ENCODE measurements around the gene AKAP8L. TPM values are rescaled to one million over a fixed set of nuclear protein-coding genes. Genes with fewer than 3 reads are reported as not detected.

Gene AKAP8L
- total and polyA plus RNA-seq, 10 of the 15 experiments (the other 5 are each of a cell fraction or from before 2014, with no cell fraction given) = 0.66 to 64.3 (median 40.0) TPM

GRCh38 chr19:15463861-15464371 lies 45.1 kb upstream of the AKAP8L start (continued):
- no peak for TF ChIP-seq MAX (IDR thresholded peaks at IDR 0.05; ENCODE audit: low read depth, low read length)
- TF ChIP-seq CREM (IDR thresholded peaks at IDR 0.05; ENCODE audit: low read depth) = peak; percentile 56
- TF ChIP-seq SMAD1 (IDR thresholded peaks at IDR 0.05; ENCODE audit: low read depth, partially characterized antibody) = no peak
- TF ChIP-seq, protein P1, sequence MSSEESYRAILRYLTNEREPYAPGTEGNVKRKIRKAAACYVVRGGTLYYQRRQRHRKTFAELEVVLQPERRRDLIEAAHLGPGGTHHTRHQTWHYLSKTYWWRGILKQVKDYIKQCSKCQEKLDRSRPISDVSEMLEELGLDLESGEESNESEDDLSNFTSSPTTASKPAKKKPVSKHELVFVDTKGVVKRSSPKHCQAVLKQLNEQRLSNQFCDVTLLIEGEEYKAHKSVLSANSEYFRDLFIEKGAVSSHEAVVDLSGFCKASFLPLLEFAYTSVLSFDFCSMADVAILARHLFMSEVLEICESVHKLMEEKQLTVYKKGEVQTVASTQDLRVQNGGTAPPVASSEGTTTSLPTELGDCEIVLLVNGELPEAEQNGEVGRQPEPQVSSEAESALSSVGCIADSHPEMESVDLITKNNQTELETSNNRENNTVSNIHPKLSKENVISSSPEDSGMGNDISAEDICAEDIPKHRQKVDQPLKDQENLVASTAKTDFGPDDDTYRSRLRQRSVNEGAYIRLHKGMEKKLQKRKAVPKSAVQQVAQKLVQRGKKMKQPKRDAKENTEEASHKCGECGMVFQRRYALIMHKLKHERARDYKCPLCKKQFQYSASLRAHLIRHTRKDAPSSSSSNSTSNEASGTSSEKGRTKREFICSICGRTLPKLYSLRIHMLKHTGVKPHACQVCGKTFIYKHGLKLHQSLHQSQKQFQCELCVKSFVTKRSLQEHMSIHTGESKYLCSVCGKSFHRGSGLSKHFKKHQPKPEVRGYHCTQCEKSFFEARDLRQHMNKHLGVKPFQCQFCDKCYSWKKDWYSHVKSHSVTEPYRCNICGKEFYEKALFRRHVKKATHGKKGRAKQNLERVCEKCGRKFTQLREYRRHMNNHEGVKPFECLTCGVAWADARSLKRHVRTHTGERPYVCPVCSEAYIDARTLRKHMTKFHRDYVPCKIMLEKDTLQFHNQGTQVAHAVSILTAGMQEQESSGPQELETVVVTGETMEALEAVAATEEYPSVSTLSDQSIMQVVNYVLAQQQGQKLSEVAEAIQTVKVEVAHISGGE (CRISPR knock-in tag; IDR thresholded peaks at IDR 0.05) = peak; percentile 74
- peak; percentile 44; the same call in 1 of the 2 replicates for TF ChIP-seq SPI1 (IDR thresholded peaks at IDR 0.05; ENCODE audit: borderline replicate concordance, insufficient read depth, low read depth, low read length)
- TF ChIP-seq NRF1 (conservative IDR thresholded peaks at IDR 0.05; ENCODE audit: low read depth, low read length) = no peak
- TF ChIP-seq, protein P2, sequence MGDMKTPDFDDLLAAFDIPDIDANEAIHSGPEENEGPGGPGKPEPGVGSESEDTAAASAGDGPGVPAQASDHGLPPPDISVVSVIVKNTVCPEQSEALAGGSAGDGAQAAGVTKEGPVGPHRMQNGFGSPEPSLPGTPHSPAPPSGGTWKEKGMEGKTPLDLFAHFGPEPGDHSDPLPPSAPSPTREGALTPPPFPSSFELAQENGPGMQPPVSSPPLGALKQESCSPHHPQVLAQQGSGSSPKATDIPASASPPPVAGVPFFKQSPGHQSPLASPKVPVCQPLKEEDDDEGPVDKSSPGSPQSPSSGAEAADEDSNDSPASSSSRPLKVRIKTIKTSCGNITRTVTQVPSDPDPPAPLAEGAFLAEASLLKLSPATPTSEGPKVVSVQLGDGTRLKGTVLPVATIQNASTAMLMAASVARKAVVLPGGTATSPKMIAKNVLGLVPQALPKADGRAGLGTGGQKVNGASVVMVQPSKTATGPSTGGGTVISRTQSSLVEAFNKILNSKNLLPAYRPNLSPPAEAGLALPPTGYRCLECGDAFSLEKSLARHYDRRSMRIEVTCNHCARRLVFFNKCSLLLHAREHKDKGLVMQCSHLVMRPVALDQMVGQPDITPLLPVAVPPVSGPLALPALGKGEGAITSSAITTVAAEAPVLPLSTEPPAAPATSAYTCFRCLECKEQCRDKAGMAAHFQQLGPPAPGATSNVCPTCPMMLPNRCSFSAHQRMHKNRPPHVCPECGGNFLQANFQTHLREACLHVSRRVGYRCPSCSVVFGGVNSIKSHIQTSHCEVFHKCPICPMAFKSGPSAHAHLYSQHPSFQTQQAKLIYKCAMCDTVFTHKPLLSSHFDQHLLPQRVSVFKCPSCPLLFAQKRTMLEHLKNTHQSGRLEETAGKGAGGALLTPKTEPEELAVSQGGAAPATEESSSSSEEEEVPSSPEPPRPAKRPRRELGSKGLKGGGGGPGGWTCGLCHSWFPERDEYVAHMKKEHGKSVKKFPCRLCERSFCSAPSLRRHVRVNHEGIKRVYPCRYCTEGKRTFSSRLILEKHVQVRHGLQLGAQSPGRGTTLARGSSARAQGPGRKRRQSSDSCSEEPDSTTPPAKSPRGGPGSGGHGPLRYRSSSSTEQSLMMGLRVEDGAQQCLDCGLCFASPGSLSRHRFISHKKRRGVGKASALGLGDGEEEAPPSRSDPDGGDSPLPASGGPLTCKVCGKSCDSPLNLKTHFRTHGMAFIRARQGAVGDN (IDR thresholded peaks at IDR 0.05) = peak; percentile 54
- TF ChIP-seq CHD1 (IDR thresholded peaks at IDR 0.05; ENCODE audit: low read depth, low read length) = no peak
- TF ChIP-seq ZZZ3 (IDR thresholded peaks at IDR 0.05; ENCODE audit: control insufficient read depth, insufficient read length, low read depth) = no peak
- peak; percentile 76 for TF ChIP-seq EED (IDR thresholded peaks at IDR 0.05; ENCODE audit: low read depth)
- TF ChIP-seq SMARCA5 (IDR thresholded peaks at IDR 0.05) = 0 out of 2 replicates have a peak, but pooled peaks have one; percentile 41
- no peak for TF ChIP-seq FOXK2 (IDR thresholded peaks at IDR 0.05)
- TF ChIP-seq YBX1 (IDR thresholded peaks at IDR 0.05) = no peak
- no peak for TF ChIP-seq STAT3 (IDR thresholded peaks at IDR 0.05; ENCODE audit: low read depth, low read length)
- no peak for TF ChIP-seq RAD51 (IDR thresholded peaks at IDR 0.05)
- TF ChIP-seq USF1 (IDR thresholded peaks at IDR 0.05; ENCODE audit: borderline replicate concordance, extremely low read length, insufficient read depth, low read depth, low read length) = no peak
- TF ChIP-seq RB1 (IDR thresholded peaks at IDR 0.05; ENCODE audit: borderline replicate concordance) = peak; percentile 24; the same call in 1 of the 2 replicates
- TF ChIP-seq POLR2AphosphoS2 (IDR thresholded peaks at IDR 0.05; ENCODE audit: low read depth, low read length) = 0 out of 2 replicates have a peak, but pooled peaks have one; percentile 27
- peak; percentile 21; the same call in 1 of the 2 replicates for TF ChIP-seq NBN (IDR thresholded peaks at IDR 0.05)
- no peak for TF ChIP-seq MTA3 (IDR thresholded peaks at IDR 0.05; ENCODE audit: borderline replicate concordance, low read length)
- peak; percentile 79 for TF ChIP-seq POLR2A (IDR thresholded peaks at IDR 0.05; ENCODE audit: low read depth, low read length)
- TF ChIP-seq, protein P3, sequence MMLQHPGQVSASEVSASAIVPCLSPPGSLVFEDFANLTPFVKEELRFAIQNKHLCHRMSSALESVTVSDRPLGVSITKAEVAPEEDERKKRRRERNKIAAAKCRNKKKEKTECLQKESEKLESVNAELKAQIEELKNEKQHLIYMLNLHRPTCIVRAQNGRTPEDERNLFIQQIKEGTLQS (IDR thresholded peaks at IDR 0.05; ENCODE audit: borderline replicate concordance, extremely low read depth, low read depth, low read length) = no peak
